Melanocyte of skin (primary cell): ENCODE measurements around the gene TMEM212. TPM values are rescaled to one million over a fixed set of nuclear protein-coding genes. Genes with fewer than 3 reads are reported as not detected.

ENCODE experiments used
- total RNA-seq, 2 donors: library from RNA; depleted of rRNA; stranded (reverse); fragments of >200 nt; gene quantifications; 2 replicates each; pipeline ENCODE4 v1.2.3, GENCODE V29; 2012

The TMEM212 gene
- not detected for total RNA-seq

GRCh38 chr3:171842864-171843518, at the start of gene TMEM212:
TSS of gene TMEM212 (plus strand) at chr3:171843349. CDS start at chr3:171843384, 35 bp downstream.

GRCh38 chr3:171809861-171810628, 33.1 kb upstream of the TMEM212 start, which contains the start of gene PLD1:
TSS of gene PLD1 (minus strand) at chr3:171810483. CDS start at chr3:171738051, 72,432 bp downstream.

Other genes starting within 250 kb of the TMEM212 start
- gene PLD1, start 32.9 kb upstream of the TMEM212 start, total RNA-seq, result 10 to 100 TPM; 41.6 to 57.5 TPM
- 10 to 100 TPM; 47.1 to 48.0 TPM for gene FNDC3B, start 196.2 kb downstream of the TMEM212 start, total RNA-seq